HCT116 (cell line): Measurements from ENCODE around the gene OSBPL8. TPM values are rescaled to one million over a fixed set of nuclear protein-coding genes. Genes with fewer than 3 reads are reported as not detected.

ENCODE experiments used
- ATAC-seq: fragments of 200-7000 bp; cut with Tn5 transposase; 2 replicates; pipeline ENCODE4 v1.9.1; 2020; ENCODE audit warnings: mild to moderate bottlenecking, moderate library complexity
- BruUV-seq: library from RNA; stranded (reverse); fragments of 400-500 nt; replicated peaks from 2 replicates; lab custom pipeline; 2021; lab: Mats Ljungman, UMichigan
- CTCF ChIA-PET: fragments of 300-600 bp; sonication (Branson Sonifier 250); formaldehyde crosslinking; loops from one replicate; lab custom pipeline; 2021; ENCODE audit warnings: antibody characterized with exemption; lab: Charles Lee
- POLR2A ChIA-PET: fragments of 300-600, 350-600 bp; sonication (Branson Sonifier 250); formaldehyde crosslinking; loops from one replicate; lab custom pipeline; 2021; ENCODE audit warnings: antibody characterized with exemption; lab: Charles Lee
- RAD21 ChIA-PET, 2 experiments: fragments of 300-600 bp; sonication (Branson Sonifier 250); formaldehyde crosslinking; loops; one replicate each; lab custom pipeline; 2023; ENCODE audit warnings: low total read pairs in 2 of 2; ENCODE audit not compliant: uncharacterized antibody in 2 of 2, unreplicated experiment in 2 of 2, low non-redundant PET in 1 of 2; lab: Charles Lee
- DNase-seq: peaks from one replicate; pipeline ENCODE4 v3.0.0-alpha.2; 2010; ENCODE audit warnings: low read depth, low spot score
- H2AFZ ChIP-seq: fragments of 200-600 bp; shearing (Covaris generic), sonication (generic); 2 replicates; pipeline ENCODE4 v1.6.1; 2017; ENCODE audit warnings: low read depth, mixed run types, mixed read lengths, antibody characterized with exemption, low read length; ENCODE audit not compliant: poor library complexity, severe bottlenecking
- H3K27ac ChIP-seq: 2 replicates; pipeline ENCODE4 v1.5.1; 2012; ENCODE audit warnings: low read depth, low read length
- H3K27me3 ChIP-seq: fragments of 200-600 bp; sonication (generic); 2 replicates; pipeline ENCODE4 v1.6.1; 2016; ENCODE audit warnings: mixed run types, low read length, mixed read lengths; ENCODE audit not compliant: insufficient read depth
- H3K36me3 ChIP-seq, 2 experiments: fragments of 200-500 bp in 1 of 2; fragments of 200-600 bp in 1 of 2; sonication (Bioruptor generic) in 1 of 2; sonication (generic) in 1 of 2; 2 replicates each; pipeline versions ENCODE4 v1.5.1 to v1.6.1; 2014 to 2016; ENCODE audit warnings: low read length in 2 of 2, inconsistent platforms in 1 of 2, mixed read lengths in 1 of 2, mixed run types in 1 of 2; ENCODE audit not compliant: insufficient read depth in 2 of 2, control insufficient read depth in 1 of 2
- H3K4me1 ChIP-seq, 2 experiments: fragments of 200-600 bp in 1 of 2; sonication (generic) in 1 of 2; 2 replicates each; pipeline versions ENCODE4 v1.5.1 to v1.6.1; 2012 to 2017; ENCODE audit warnings: low read length in 2 of 2, inconsistent platforms in 1 of 2, mild to moderate bottlenecking in 1 of 2, mixed read lengths in 1 of 2, mixed run types in 1 of 2, moderate library complexity in 1 of 2; ENCODE audit not compliant: insufficient read depth in 2 of 2, control insufficient read depth in 1 of 2
- H3K4me2 ChIP-seq: fragments of 200-600 bp; sonication (generic); 2 replicates; pipeline ENCODE4 v1.6.1; 2017; ENCODE audit warnings: mixed run types, low read length, mixed read lengths
- H3K4me3 ChIP-seq, 2 experiments: fragments of 200-600 bp in 1 of 2; sonication (generic) in 1 of 2; replicated peaks in 1 of 2; 2 replicates each; pipeline ENCODE4 v1.5.1; 2011 to 2016; ENCODE audit warnings: low read length in 2 of 2, control low read depth in 1 of 2, low read depth in 1 of 2, mild to moderate bottlenecking in 1 of 2, mixed read lengths in 1 of 2, mixed run types in 1 of 2
- H3K79me2 ChIP-seq: fragments of 200-600 bp; sonication (generic); 2 replicates; pipeline ENCODE4 v1.6.1; 2017; ENCODE audit warnings: mild to moderate bottlenecking, mixed run types, low read length, moderate library complexity, mixed read lengths; ENCODE audit not compliant: insufficient read depth
- H3K9ac ChIP-seq: fragments of 200-600 bp; sonication (generic); 2 replicates; pipeline ENCODE4 v1.6.1; 2016; ENCODE audit warnings: low read length, mixed read lengths
- H3K9me2 ChIP-seq: fragments of 200-600 bp; sonication (generic), shearing (Covaris generic); 2 replicates; pipeline ENCODE4 v1.6.1; 2017; ENCODE audit warnings: mixed run types, mild to moderate bottlenecking, moderate library complexity; ENCODE audit not compliant: insufficient read depth
- H3K9me3 ChIP-seq, 2 experiments: fragments of 200-500 bp in 1 of 2; fragments of 200-600 bp in 1 of 2; sonication (Bioruptor generic) in 1 of 2; sonication (generic) in 1 of 2; 2 replicates each; pipeline ENCODE4 v1.6.1; 2014 to 2017; ENCODE audit warnings: low read length in 2 of 2, mixed read lengths in 2 of 2, inconsistent platforms in 1 of 2, low read depth in 1 of 2, mild to moderate bottlenecking in 1 of 2, mixed run types in 1 of 2, moderate library complexity in 1 of 2; ENCODE audit not compliant: control insufficient read depth in 1 of 2, insufficient read depth in 1 of 2
- H4K20me1 ChIP-seq: fragments of 200-600 bp; sonication (generic), shearing (Covaris generic); 2 replicates; pipeline ENCODE4 v1.6.1; 2017; ENCODE audit warnings: mixed run types, mild to moderate bottlenecking, moderate library complexity; ENCODE audit not compliant: insufficient read depth
- ELF1 ChIP-seq: IDR thresholded peaks from 2 replicates; pipeline ENCODE4 v1.6.1; 2012; ENCODE audit warnings: low read depth, borderline replicate concordance
- EZH2phosphoT487 ChIP-seq: fragments of 200-600 bp; IDR thresholded peaks from 2 replicates; pipeline ENCODE4 v1.6.1; 2018; ENCODE audit warnings: antibody characterized with exemption, borderline replicate concordance
- POLR2A ChIP-seq: IDR thresholded peaks from 2 replicates; pipeline ENCODE4 v1.7.0; 2011; ENCODE audit warnings: borderline replicate concordance; ENCODE audit not compliant: insufficient read depth, insufficient read length; ENCODE audit errors: extremely low read depth
- RAD21 ChIP-seq: IDR thresholded peaks from 2 replicates; pipeline ENCODE4 v1.6.1; 2012; ENCODE audit warnings: low read depth, mild to moderate bottlenecking
- SIN3A ChIP-seq: IDR thresholded peaks from 2 replicates; pipeline ENCODE4 v1.6.1; 2012; ENCODE audit warnings: low read depth
- TCF7L2 ChIP-seq: IDR thresholded peaks from 2 replicates; pipeline ENCODE4 v1.7.0; 2011; ENCODE audit warnings: borderline replicate concordance, inconsistent platforms; ENCODE audit not compliant: insufficient read depth, insufficient read length; ENCODE audit errors: extremely low read depth
- YY1 ChIP-seq: IDR thresholded peaks from 2 replicates; pipeline ENCODE4 v1.6.1; 2011; ENCODE audit warnings: low read length, low read depth, moderate library complexity, mild to moderate bottlenecking; ENCODE audit not compliant: insufficient replicate concordance; ENCODE audit errors: extremely low read depth
- ZNF274 ChIP-seq: fragments of 200-500 bp; sonication (Bioruptor generic); IDR thresholded peaks from 2 replicates; pipeline ENCODE4 v1.6.1; 2014; ENCODE audit warnings: mild to moderate bottlenecking, low read depth, low read length, inconsistent platforms
- intact Hi-C: fragments of 100-400 bp; cut with micrococcal nuclease; formaldehyde crosslinking; loops from 2 replicates; pipeline ENCODE4 v1.10.0; 2022
- total RNA-seq: library from RNA; stranded (reverse); gene quantifications from one replicate; pipeline ENCODE4 v1.2.1, GENCODE V29; 2021; ENCODE audit not compliant: unreplicated experiment
- TF ChIP-seq, protein P1 (sequence below), 3 experiments: fragments of 200-600 bp in 1 of 3; sonication (generic) in 1 of 3; IDR thresholded peaks in 2 of 3; conservative IDR thresholded peaks in 1 of 3; 2 replicates each; pipeline ENCODE4 v1.5.1; 2012 to 2017; ENCODE audit warnings: low read depth in 2 of 3, low read length in 2 of 3, antibody characterized with exemption in 1 of 3, borderline replicate concordance in 1 of 3, control low read depth in 1 of 3, mild to moderate bottlenecking in 1 of 3, mixed read lengths in 1 of 3, mixed run types in 1 of 3, moderate library complexity in 1 of 3; ENCODE audit not compliant: insufficient read depth in 1 of 3

Gene OSBPL8
- total RNA-seq, 1 experiment from 2014 or later: 115 TPM

DNA sequence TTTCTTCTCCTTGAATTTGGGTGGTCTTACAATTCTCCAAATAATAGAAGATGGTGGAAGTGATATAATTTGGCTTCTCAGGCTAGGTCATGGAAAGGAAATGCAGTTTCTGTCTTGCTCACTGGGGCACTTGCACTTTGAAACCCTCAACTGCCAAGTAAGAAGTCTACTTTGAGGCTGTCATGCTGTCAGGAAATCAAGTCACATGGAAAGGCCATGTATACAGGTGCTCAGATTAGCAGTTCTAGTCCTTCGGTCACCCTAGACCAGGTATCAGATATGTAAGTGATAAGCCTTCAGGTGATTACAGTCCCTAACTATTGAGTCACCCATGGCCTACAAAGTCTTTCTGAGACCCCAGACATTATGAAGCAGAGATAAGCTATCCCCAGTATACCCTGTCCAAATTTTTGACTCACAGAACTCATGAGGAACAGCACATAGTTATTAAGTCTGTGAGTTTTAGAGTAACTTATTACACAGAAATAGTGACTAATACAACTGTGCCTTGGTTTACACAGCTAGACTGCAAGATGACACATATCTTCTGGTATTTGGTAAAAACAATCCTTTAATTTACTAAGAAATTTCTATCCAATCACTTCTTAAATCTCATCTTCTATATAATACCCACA, 185.1 kb downstream of the OSBPL8 start (continued):
- TF ChIP-seq, protein P1, sequence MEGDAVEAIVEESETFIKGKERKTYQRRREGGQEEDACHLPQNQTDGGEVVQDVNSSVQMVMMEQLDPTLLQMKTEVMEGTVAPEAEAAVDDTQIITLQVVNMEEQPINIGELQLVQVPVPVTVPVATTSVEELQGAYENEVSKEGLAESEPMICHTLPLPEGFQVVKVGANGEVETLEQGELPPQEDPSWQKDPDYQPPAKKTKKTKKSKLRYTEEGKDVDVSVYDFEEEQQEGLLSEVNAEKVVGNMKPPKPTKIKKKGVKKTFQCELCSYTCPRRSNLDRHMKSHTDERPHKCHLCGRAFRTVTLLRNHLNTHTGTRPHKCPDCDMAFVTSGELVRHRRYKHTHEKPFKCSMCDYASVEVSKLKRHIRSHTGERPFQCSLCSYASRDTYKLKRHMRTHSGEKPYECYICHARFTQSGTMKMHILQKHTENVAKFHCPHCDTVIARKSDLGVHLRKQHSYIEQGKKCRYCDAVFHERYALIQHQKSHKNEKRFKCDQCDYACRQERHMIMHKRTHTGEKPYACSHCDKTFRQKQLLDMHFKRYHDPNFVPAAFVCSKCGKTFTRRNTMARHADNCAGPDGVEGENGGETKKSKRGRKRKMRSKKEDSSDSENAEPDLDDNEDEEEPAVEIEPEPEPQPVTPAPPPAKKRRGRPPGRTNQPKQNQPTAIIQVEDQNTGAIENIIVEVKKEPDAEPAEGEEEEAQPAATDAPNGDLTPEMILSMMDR (IDR thresholded peaks at IDR 0.05 in 2 of 3, conservative IDR thresholded peaks at IDR 0.05 in 1 of 3; ENCODE audit: borderline replicate concordance in 1 of 3, insufficient read depth in 1 of 3, low read depth in 2 of 3, low read length in 2 of 3): no peak
- TF ChIP-seq TCF7L2: no peak

DNA sequence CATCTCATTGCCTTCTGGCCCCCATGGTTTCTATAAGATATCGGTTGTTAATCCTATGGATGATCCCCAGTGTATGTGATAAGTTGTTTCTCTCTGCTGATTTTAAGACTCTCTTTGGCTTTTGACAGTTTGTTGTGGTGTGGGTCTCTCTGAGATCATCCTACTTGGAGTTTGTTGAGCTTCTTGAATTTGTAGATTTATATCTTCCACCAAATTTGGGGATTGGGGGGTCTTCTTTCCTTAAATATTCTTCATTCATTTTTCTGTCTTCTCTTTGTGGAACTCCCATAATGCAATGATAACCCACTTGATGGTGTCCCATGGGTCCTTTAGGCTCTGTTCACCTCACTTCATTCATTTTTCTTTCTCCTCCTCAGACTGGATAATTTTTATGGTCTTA, 191.3 kb downstream of the OSBPL8 start:
- Histone ChIP-seq H3K9ac (no peak overlapping the region), H3K79me2 (no peaks in the 10 kb centered on the region), H3K27ac (no peak overlapping the region), H2AFZ (no peak overlapping the region), H4K20me1 (no peaks in the 10 kb centered on the region), H3K36me3 (peaks cover 18 to 48% of the 10 kb centered on the region in 2 experiments), H3K9me3 (peaks cover 0 to 8% of the 10 kb centered on the region in 2 experiments; a peak in 1 of 4 replicates), H3K4me1 (no peaks in the 10 kb centered on the region), H3K9me2 (no peaks in the 10 kb centered on the region), H3K27me3 (no peaks in the 10 kb centered on the region), H3K4me2 (no peak overlapping the region), H3K4me3 (no peak overlapping the region)
- TF ChIP-seq TCF7L2: no peak
- TF ChIP-seq POLR2A: no peak
- TF ChIP-seq RAD21: no peak
- no peak for TF ChIP-seq EZH2phosphoT487
- no peak for TF ChIP-seq ZNF274
- no peak for TF ChIP-seq YY1
- TF ChIP-seq ELF1: no peak
- TF ChIP-seq SIN3A: no peak
- DNase-seq: no peak
- ChIA-PET CTCF (no interaction called here), POLR2A (no interaction called here), RAD21 (no interaction called here)
- no peak for ATAC-seq
- intact Hi-C loops: no loop called here
- no TSS peak for BruUV-seq
